Upper lobe of left lung (tissue), 4 donors: ENCODE measurements around the gene ACVR2B.

Experiments used
- CTCF ChIP-seq, 6 experiments: fragments of 450-650 bp in 4 of 6; fragments of 200-600 bp in 2 of 6; sonication (generic) in 2 of 6; IDR thresholded peaks; one replicate each; pipeline ENCODE4 v1.5.1; 2016 to 2019; ENCODE audit warnings: antibody characterized with exemption in 6 of 6
- POLR2A ChIP-seq, 4 donors: fragments of 450-650 bp; IDR thresholded peaks; one replicate each; pipeline ENCODE4 v1.5.1; 2016 to 2017; ENCODE audit warnings: antibody characterized with exemption in 4 of 4, mild to moderate bottlenecking in 2 of 4

DNA sequence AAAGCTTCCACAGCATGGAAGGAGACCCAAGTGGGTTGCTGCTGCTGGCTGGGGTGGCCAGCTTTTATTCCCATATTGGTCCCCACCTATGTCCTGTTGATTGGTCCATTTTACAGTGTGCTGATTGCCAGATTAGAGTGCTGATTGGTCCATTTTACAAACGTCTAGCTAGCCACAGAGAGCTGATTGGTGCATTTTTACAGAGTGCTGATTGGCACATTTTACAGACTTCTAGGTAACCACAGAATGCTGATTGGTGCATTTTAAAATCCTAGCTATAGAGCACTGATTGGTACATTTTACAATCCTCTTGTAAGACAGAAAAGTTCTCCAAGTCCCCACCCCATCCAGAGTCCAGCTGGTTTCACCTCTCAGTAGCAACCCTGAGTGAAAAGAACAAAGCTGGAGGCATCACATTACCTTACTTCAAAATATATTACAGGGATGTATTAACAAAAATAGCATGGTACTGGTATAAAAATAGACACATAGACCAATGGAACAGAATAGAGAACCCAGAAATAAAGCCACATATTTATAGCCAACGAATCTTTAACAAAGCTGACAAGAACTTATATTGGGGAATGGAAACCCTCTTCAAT, 7.5 kb upstream of the ACVR2B start:
- no peak for TF ChIP-seq CTCF (IDR thresholded peaks at IDR 0.05)
- no peak for TF ChIP-seq POLR2A (IDR thresholded peaks at IDR 0.05)
